Gastrocnemius medialis (tissue), 4 donors: Measurements from ENCODE around the gene APOE.
"Not testable (repeated sequence)": the region's sequence is repeated elsewhere in the genome, so short reads cannot be mapped to it uniquely, and the experiment has no call there.

ENCODE experiments used
- CTCF ChIP-seq, 5 experiments: fragments of 450-650 bp in 3 of 5; fragments of 200-600 bp in 2 of 5; sonication (generic) in 2 of 5; IDR thresholded peaks in 4 of 5; conservative IDR thresholded peaks in 1 of 5; 1 replicate in 4 of 5; 2 replicates in 1 of 5; pipeline ENCODE4 v1.5.1; 2016 to 2019; ENCODE audit warnings: antibody characterized with exemption in 5 of 5, mild to moderate bottlenecking in 3 of 5, moderate library complexity in 3 of 5
- POLR2A ChIP-seq, 2 donors: fragments of 450-650 bp; IDR thresholded peaks; one replicate each; pipeline ENCODE4 v1.6.1; 2017; ENCODE audit warnings: antibody characterized with exemption in 2 of 2, mild to moderate bottlenecking in 2 of 2, moderate library complexity in 2 of 2

- not testable (repeated sequence) for TF ChIP-seq CTCF (IDR thresholded peaks at IDR 0.05 in 4 of 5, conservative IDR thresholded peaks at IDR 0.05 in 1 of 5); POLR2A (IDR thresholded peaks at IDR 0.05)
Observed at GRCh38 chr19:44913512-44914432, 8.2 kb downstream of the APOE start.
